PC-9 (cell line): ENCODE results near the gene TAS2R14. TPM values are rescaled to one million over a fixed set of nuclear protein-coding genes. Genes with fewer than 3 reads are reported as not detected.

Experiments
- BruUV-seq: library from RNA; stranded (reverse); fragments of 400-500 nt; replicated peaks from 2 replicates; lab custom pipeline; 2021; lab: Mats Ljungman, UMichigan
- CTCF ChIA-PET: fragments of 300-600 bp; sonication (Branson Sonifier 250); formaldehyde crosslinking; loops from one replicate; lab custom pipeline; 2022; ENCODE audit warnings: antibody characterized with exemption; lab: Charles Lee
- POLR2A ChIA-PET: fragments of 300-600 bp; sonication (Branson Sonifier 250); formaldehyde crosslinking; loops from one replicate; lab custom pipeline; 2022; ENCODE audit warnings: antibody characterized with exemption; ENCODE audit not compliant: unreplicated experiment; lab: Charles Lee
- DNase-seq, 2 experiments: peaks; one replicate each; pipeline versions ENCODE4 v3.0.0 to v3.0.0-alpha.2; 2015 to 2022; ENCODE audit warnings: mixed read lengths in 1 of 2
- H2AFZ ChIP-seq: fragments of 200-600 bp; sonication (generic); 2 replicates; pipeline ENCODE4 v1.8.1; 2017; ENCODE audit warnings: antibody characterized with exemption
- H3F3A ChIP-seq: fragments of 200-600 bp; sonication (generic); 2 replicates; pipeline ENCODE4 v1.8.1; 2017; ENCODE audit warnings: antibody characterized with exemption, mild to moderate bottlenecking, low read depth; ENCODE audit not compliant: insufficient read depth
- H3K27ac ChIP-seq: fragments of 200-600 bp; sonication (generic); 2 replicates; pipeline ENCODE4 v1.6.1; 2016; ENCODE audit warnings: mixed run types
- H3K27me3 ChIP-seq: fragments of 200-600 bp; sonication (generic); 2 replicates; pipeline ENCODE4 v1.6.1; 2016; ENCODE audit warnings: low read depth, mixed run types; ENCODE audit not compliant: insufficient read depth
- H3K36me3 ChIP-seq: fragments of 200-600 bp; sonication (generic); 2 replicates; pipeline ENCODE4 v1.6.1; 2016; ENCODE audit warnings: low read depth, mixed run types
- H3K4me1 ChIP-seq: fragments of 200-600 bp; sonication (generic); replicated peaks from 2 replicates; pipeline ENCODE4 v1.6.1; 2016; ENCODE audit warnings: mixed run types; ENCODE audit not compliant: insufficient read depth
- H3K4me2 ChIP-seq: fragments of 200-600 bp; sonication (generic); 2 replicates; pipeline ENCODE4 v1.6.1; 2017; ENCODE audit warnings: mixed run types
- H3K4me3 ChIP-seq: fragments of 200-600 bp; sonication (generic); 2 replicates; pipeline ENCODE4 v1.6.1; 2016; ENCODE audit warnings: mixed run types
- H3K79me2 ChIP-seq: fragments of 200-600 bp; sonication (generic); 2 replicates; pipeline ENCODE4 v1.6.1; 2017; ENCODE audit warnings: low read depth, mixed run types
- H3K9me2 ChIP-seq: fragments of 200-600 bp; sonication (generic); 2 replicates; pipeline ENCODE4 v1.8.1; 2017; ENCODE audit warnings: mild to moderate bottlenecking; ENCODE audit not compliant: insufficient read depth
- H3K9me3 ChIP-seq: fragments of 200-600 bp; sonication (generic); 2 replicates; pipeline ENCODE4 v1.8.1; 2016; ENCODE audit warnings: low read depth; ENCODE audit not compliant: insufficient read depth
- H4K20me1 ChIP-seq: fragments of 200-600 bp; sonication (generic); 2 replicates; pipeline ENCODE4 v1.8.1; 2017; ENCODE audit not compliant: insufficient read depth
- CTCF ChIP-seq: fragments of 200-600 bp; sonication (generic); conservative IDR thresholded peaks from 2 replicates; pipeline ENCODE4 v1.6.1; 2017; ENCODE audit warnings: mixed run types, antibody characterized with exemption, mild to moderate bottlenecking, moderate library complexity
- EZH2 ChIP-seq: fragments of 200-600 bp; sonication (generic); IDR thresholded peaks from 2 replicates; pipeline ENCODE4 v1.8.0; 2017; ENCODE audit warnings: antibody characterized with exemption, low read depth
- intact Hi-C: fragments of 100-400 bp; cut with micrococcal nuclease; formaldehyde crosslinking; loops from one replicate; pipeline ENCODE4 v1.10.0; 2022; ENCODE audit not compliant: unreplicated experiment
- total RNA-seq: library from RNA; stranded (reverse); gene quantifications from 2 replicates; pipeline ENCODE4 v1.2.3, GENCODE V29; 2021

TAS2R14 gene
- total RNA-seq, 1 experiment from 2014 or later, result 3.3 TPM

- H3K4me1 ChIP-seq, result no peaks in the 10 kb centered on the region
- POLR2A ChIA-PET, result no interaction called here
- H3K4me3 ChIP-seq, result no peak overlapping the region
- CTCF ChIA-PET, result no interaction called here
- no peaks in the 10 kb centered on the region for H3K9me3 ChIP-seq
- H3F3A ChIP-seq, result no peaks in the 10 kb centered on the region
- no TSS peak for BruUV-seq
- H3K27me3 ChIP-seq, result no peaks in the 10 kb centered on the region
- no peaks in the 10 kb centered on the region; the same call in 1 of the 2 replicates for H4K20me1 ChIP-seq
- H3K9me2 ChIP-seq, result no peaks in the 10 kb centered on the region
- no peak for DNase-seq
- intact Hi-C loops, result no loop called here
- H3K27ac ChIP-seq, result no peak overlapping the region
- TF ChIP-seq CTCF, result no peak
- TF ChIP-seq EZH2, result no peak
- H2AFZ ChIP-seq, result no peak overlapping the region
- H3K79me2 ChIP-seq, result no peaks in the 10 kb centered on the region
- H3K36me3 ChIP-seq, result no peaks in the 10 kb centered on the region
- H3K4me2 ChIP-seq, result no peak overlapping the region
Observed at GRCh38 chr12:10959804-10960203, 20.7 kb upstream of the TAS2R14 start.

- Histone ChIP-seq H3K9me3 (no peaks in the 10 kb centered on the region), H3K36me3 (no peaks in the 10 kb centered on the region), H3K4me3 (no peak overlapping the region), H3K27ac (no peak overlapping the region), H3K9me2 (no peaks in the 10 kb centered on the region), H3K79me2 (no peaks in the 10 kb centered on the region), H3K27me3 (no peaks in the 10 kb centered on the region), H2AFZ (no peak overlapping the region), H3F3A (no peaks in the 10 kb centered on the region), H3K4me1 (no peaks in the 10 kb centered on the region), H4K20me1 (no peaks in the 10 kb centered on the region), H3K4me2 (no peak overlapping the region)
- CTCF ChIA-PET, result interaction anchor here (0.6 kb wide), 1 partner anchor 12 kb away, joined by 3 read pairs; no protein-coding TSS in a partner anchor
- TF ChIP-seq EZH2 (no peak), CTCF (no peak)
- BruUV-seq, result no TSS peak
- POLR2A ChIA-PET, result no interaction called here
- no peak for DNase-seq
- intact Hi-C loops, result no loop called here
Observed at GRCh38 chr12:10957741-10958140, 18.7 kb upstream of the TAS2R14 start.

GRCh38 chr12:10956085-10956484, 17.0 kb upstream of the TAS2R14 start:
- H3K4me2 ChIP-seq, result no peak overlapping the region
- no peak overlapping the region for H3K4me3 ChIP-seq
- H3K9me3 ChIP-seq, result no peaks in the 10 kb centered on the region
- intact Hi-C loops, result no loop called here
- ChIA-PET POLR2A (no interaction called here), CTCF (no interaction called here)
- H2AFZ ChIP-seq, result no peak overlapping the region
- no peak for DNase-seq
- no peak overlapping the region for H3K27ac ChIP-seq
- no TSS peak for BruUV-seq
- no peaks in the 10 kb centered on the region for H4K20me1 ChIP-seq
- H3F3A ChIP-seq, result no peaks in the 10 kb centered on the region
- no peaks in the 10 kb centered on the region for H3K27me3 ChIP-seq
- H3K36me3 ChIP-seq, result no peaks in the 10 kb centered on the region
- no peak for TF ChIP-seq EZH2
- TF ChIP-seq CTCF, result no peak
- H3K4me1 ChIP-seq, result no peaks in the 10 kb centered on the region
- no peaks in the 10 kb centered on the region for H3K79me2 ChIP-seq
- H3K9me2 ChIP-seq, result no peaks in the 10 kb centered on the region
